Astrocyte of the cerebellum (primary cell): ENCODE measurements around the gene ARVCF.
A peak's percentile ranks its signal among the peaks of the same experiment; 100 is the strongest.

Experiments used
- DNase-seq: peaks from one replicate; pipeline ENCODE4 v3.0.0-alpha.2; 2011; ENCODE audit warnings: low read depth
- H3K4me3 ChIP-seq: 2 replicates; pipeline ENCODE4 v1.5.1; 2011; ENCODE audit warnings: mild to moderate bottlenecking, low read depth, low read length, moderate library complexity
- CTCF ChIP-seq: IDR thresholded peaks from 2 replicates; pipeline ENCODE4 v1.5.1; 2012; ENCODE audit warnings: low read length, low read depth, moderate library complexity, mild to moderate bottlenecking; ENCODE audit errors: missing control alignments
- in situ Hi-C: cut with HindIII; loops from 2 replicates; pipeline ENCODE4 v1.10.0; 2017; ENCODE audit warnings: low sequenced_read_pairs

The ARVCF gene, protein sequence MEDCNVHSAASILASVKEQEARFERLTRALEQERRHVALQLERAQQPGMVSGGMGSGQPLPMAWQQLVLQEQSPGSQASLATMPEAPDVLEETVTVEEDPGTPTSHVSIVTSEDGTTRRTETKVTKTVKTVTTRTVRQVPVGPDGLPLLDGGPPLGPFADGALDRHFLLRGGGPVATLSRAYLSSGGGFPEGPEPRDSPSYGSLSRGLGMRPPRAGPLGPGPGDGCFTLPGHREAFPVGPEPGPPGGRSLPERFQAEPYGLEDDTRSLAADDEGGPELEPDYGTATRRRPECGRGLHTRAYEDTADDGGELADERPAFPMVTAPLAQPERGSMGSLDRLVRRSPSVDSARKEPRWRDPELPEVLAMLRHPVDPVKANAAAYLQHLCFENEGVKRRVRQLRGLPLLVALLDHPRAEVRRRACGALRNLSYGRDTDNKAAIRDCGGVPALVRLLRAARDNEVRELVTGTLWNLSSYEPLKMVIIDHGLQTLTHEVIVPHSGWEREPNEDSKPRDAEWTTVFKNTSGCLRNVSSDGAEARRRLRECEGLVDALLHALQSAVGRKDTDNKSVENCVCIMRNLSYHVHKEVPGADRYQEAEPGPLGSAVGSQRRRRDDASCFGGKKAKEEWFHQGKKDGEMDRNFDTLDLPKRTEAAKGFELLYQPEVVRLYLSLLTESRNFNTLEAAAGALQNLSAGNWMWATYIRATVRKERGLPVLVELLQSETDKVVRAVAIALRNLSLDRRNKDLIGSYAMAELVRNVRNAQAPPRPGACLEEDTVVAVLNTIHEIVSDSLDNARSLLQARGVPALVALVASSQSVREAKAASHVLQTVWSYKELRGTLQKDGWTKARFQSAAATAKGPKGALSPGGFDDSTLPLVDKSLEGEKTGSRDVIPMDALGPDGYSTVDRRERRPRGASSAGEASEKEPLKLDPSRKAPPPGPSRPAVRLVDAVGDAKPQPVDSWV

DNA sequence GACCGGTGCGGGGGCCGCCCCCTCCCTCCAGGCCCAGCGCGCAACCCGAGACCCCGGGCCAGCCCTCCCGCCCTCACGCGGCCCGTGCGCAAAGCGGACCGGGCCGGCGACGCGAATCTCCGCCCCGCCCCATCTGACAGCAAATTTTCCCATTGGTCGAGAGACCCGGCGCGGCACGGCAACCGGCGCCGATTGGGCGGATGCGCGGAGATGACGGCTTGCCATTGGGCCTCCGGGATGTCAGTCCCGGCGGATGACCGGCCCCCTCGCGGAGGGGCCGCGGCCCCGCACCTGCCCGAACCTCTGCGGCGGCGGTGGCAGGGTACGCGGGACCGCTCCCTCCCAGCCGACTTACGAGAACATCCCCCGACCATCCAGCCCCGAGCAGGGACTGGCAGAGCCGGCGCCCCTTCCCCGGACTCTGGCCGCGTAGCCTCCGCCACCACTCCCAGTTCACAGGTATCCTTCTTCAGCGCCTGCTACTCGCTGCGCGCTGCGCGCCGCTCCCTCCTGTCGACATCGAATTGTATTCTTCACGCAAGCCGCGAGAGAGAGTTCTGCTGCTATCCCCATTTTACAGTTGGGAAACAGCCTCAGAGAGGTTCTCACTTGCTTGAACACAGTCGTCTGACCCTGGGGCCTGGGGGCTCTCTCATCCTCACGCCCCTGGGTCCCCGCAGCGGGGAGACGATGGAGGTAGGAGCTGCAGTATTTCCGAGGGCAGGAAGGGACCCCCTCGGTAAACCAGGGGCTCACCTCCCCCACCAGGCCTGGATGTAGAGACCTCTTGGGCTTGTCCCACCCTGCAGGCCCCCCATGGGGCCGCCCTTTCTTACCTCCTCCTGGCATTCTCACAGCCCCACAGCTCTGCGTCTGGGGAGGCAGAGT, at the start of gene ARVCF:
TSS of gene ARVCF (minus strand) at position 90 of the 888 bp plus-strand sequence. CDS start 26,029 bp downstream, outside the sequence.
- DNase-seq, result peak; percentile 64
- in situ Hi-C loops, result no loop called here
- peak within 1 kb of the TSS; percentile 51 for H3K4me3 ChIP-seq
- TF ChIP-seq CTCF, result no peak

GRCh38 chr22:20065896-20066616, 49.4 kb upstream of the ARVCF start:
- H3K4me3 ChIP-seq, result no peak overlapping the region
- no peak for TF ChIP-seq CTCF
- in situ Hi-C loops, result no loop called here
- no peak for DNase-seq

- TF ChIP-seq CTCF, result no peak
- H3K4me3 ChIP-seq, result no peak overlapping the region
- in situ Hi-C loops, result no loop called here
- DNase-seq, result no peak
Observed at GRCh38 chr22:20064545-20065262, 48.1 kb upstream of the ARVCF start.

DNA sequence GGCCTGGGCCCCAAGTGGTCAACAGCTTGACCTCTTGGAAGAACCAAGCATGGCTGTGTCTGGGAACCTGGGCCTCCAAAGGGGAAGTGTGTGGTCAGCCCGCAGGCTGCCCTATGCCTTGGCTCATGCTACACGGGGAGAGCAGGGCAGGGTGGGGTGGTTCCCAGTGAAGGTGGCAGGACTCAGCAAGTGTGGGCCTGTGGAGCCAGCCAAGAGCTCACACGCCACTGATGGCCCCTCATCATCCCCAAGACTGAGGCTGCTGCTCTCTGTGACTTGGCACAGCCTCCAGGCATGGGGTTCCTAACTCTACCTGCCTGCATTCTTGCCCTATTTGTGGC, 47.5 kb upstream of the ARVCF start:
- no peak for TF ChIP-seq CTCF
- in situ Hi-C loops, result no loop called here
- H3K4me3 ChIP-seq, result no peak overlapping the region
- no peak for DNase-seq

GRCh38 chr22:20063271-20064139, 46.9 kb upstream of the ARVCF start:
- no peak for DNase-seq
- no peak overlapping the region for H3K4me3 ChIP-seq
- in situ Hi-C loops, result no loop called here
- no peak for TF ChIP-seq CTCF
